Muscle of arm (tissue), 12 donors: ENCODE measurements around the gene SLC2A10. TPM values are rescaled to one million over a fixed set of nuclear protein-coding genes. Genes with fewer than 3 reads are reported as not detected.

Source experiments
- DNase-seq: peaks from one replicate; pipeline ENCODE4 v3.0.0-alpha.2; 2013
- polyA plus RNA-seq, 12 donors: library from polyadenylated mRNA; unstranded; fragments of 120-200 nt; gene quantifications; one replicate each; pipeline ENCODE4 v1.2.1, GENCODE V29; 2013; ENCODE audit not compliant: insufficient read length in 12 of 12

The SLC2A10 gene
- polyA plus RNA-seq, 12 donors = 15.1 to 22.3 (median 19.5) TPM; not detected in 1

DNA sequence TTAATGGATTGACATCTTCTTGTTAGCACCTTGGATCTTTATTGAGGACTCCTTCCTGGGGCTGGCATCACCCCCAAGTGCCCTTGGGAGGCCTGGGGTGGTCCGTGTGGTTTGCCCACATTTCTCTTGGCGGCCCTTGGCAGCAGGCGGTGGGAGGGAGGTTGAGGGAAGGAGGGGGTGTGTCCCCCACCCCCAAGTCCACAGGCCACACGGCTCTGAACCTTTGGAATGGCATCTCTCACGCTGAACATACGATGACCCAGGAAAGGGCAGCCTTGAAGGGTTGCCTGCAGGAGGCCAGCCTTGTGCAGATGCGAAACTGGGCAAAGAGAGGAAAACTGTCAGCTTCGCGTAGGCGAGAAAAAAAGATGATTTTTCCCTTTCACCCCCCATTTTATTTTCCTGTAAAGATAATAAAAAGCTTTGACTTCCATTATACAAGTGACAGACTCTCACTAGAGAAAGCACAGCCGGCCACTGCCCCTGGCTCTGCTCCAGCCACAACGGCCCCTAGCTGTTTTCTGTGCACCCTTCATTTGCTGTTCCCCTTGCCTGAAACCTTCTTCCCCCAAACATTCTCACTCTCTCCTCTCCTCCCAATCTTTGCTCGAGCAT, 56.2 kb downstream of the SLC2A10 start:
- no peak for DNase-seq

DNA sequence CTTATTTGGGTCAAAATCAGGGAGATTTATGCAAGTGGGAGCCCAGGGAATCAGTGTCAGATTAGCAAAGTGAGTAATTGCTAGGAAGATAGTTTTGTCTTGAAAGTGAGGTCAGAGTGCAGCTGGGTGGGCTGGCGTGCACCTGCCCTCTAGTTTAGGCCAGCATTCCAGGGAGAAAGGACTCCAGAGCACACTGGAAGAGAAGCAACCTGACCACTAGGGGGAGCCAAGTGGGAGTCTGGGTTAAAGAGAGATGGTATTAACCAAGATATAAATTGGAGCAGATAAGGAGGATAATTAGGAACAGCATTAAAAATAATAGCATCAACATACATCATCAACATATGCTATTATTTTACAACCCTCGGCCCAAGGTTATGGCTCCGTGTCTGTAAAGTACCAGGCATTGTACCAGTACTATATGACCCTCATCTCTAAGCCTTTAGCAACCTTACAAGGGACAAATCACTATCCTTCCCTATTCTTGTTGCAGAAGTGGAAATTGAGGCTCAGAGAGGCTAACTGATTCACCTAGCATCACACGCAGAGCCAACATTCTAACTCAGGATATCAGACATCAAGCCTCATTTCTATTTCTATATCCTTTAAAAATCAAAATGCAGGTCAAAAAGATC, 57.8 kb downstream of the SLC2A10 start:
- DNase-seq = no peak

DNA sequence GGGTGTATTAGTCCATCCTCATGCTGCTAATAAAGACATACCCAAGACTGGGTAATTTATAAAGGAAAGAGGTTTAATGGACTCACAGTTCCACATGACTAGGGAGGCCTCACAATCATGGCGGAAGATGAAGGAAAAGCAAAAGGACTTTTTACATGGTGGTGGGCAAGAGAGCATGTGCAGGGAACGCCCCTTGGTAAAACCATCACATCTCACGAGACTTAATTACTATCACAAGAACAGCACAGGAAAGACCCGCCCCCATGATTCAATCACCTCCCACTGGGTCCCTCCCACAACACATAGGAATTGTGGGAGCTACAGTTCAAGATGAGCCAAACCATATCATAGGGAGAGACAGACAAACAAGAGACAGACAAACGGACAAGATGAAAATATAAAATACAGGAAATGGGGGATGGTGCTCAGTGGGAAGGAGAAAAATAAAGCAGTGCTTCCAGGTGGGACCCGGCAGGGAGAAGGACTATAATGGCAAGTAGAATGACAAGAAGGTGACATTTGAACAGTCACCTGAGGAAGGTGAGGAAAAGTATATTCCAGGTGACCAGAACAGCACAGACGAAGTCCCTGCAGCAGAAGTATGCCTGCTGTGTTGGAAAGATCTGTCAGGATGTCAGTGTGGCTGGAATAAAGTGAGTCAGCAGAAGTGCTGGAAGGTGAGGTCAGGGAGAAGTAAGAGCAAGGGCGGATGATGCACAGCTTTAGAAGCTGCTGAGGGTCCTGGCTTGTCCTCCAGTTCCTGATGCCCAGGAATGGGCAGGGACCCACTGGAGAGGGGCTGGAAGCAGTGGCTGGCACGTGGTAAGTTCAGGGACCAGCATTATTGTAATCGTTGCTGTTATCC, 61.1 kb downstream of the SLC2A10 start:
- no peak for DNase-seq

DNA sequence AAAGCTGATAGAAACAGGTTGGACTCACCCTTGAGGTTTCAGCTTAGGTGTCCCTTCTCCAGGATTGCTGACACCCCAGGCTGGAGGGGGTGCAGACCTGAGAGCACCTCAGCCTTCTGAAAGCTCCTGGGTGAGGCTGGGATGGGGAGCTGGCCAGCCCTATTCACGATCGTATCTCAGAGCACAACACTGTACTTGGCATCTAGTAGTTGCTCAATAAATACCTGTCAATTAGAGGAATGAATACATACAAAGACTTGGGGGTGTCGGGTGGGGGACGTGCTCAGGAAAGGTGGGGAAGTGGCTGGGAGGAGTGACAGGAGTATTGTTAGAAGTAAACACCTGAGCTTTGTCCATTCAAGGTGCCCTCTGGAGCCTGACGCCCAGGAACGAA, 61.7 kb downstream of the SLC2A10 start:
- no peak for DNase-seq

DNA sequence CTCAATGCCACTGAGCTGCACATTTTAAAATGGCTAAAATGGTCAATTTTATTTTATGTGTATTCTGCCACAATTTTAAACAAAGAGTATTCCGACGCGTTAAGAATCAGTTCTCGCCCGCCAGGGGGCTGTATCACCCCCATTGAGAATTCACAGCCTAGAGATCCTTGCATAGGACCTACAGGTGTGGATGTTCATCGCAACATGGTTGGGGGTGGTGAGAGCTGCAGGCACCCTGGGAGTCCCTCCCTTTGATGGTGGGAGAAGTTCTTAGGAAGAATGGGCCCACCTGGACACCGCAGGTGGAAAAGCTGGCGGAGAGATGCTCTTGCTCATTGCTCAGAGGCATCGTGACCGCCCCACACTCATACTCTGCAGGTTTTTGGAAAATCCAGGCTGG, 63.5 kb downstream of the SLC2A10 start:
- no peak for DNase-seq

DNA sequence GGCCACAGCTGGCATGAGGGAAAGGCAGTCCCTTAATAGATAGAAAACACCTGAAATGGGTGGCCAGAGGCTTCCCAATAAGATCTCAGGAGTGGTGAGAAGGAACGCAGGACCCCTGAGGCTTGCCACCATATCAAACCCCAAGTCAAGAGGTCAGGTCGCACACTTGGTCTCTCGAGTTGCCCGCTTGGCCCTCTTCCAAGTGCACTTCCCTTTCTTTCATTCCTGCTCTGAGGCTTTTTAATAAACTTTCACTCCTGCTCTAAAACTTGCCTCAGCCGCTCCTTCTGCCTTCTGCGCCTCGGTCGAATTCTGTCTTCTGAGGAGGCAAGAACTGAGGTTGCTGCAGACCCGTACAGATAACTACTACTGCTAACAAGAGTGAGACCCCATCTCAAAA, 64.2 kb downstream of the SLC2A10 start:
- DNase-seq = no peak

DNA sequence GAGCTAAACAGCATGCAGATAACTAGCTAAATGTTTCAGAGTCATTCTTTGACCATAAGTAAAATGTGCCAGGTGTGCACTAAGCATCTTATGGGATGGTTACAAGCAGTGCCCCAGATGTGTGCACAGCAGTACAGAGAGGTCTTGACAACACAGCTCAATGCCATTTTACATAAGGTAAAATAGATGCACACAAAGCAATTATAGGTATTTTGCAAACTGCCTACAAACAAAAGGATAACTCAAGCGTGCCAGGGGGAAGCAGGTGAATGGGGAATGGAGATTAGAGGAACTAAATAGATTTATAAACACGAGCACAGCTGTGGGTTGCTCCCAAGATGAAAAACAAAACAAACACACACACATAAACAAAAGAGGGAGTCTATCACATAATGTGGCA, 64.8 kb downstream of the SLC2A10 start:
- no peak for DNase-seq

DNA sequence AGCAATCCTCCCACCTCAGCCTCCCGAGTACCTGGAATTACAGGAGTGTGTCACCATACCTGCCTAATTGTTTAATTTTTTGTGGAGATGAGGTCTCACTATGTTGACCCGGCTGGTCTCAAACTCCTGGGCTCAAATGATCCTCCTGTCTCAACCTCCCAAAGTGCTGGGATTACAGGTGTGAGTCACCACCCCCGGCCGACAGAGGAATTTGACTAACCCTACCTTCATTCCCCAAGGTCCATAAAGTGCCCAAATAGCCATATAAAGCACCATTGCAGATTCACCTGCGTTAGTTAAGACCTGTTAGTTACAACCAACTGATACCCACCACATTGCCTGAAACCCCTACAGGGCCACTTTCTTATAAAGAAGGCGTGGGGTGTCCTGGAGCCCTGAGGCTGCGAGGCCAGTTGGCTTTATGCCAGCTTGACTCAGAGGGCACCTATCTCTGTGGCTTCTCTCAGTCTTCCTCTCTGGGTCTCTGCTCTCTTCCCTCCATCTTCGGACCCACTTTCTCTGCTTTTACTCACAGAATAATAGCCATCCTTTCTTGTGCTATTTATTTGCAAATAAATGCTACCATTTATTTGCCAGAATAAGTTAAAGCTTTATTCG, 65.6 kb downstream of the SLC2A10 start:
- DNase-seq = no peak

DNA sequence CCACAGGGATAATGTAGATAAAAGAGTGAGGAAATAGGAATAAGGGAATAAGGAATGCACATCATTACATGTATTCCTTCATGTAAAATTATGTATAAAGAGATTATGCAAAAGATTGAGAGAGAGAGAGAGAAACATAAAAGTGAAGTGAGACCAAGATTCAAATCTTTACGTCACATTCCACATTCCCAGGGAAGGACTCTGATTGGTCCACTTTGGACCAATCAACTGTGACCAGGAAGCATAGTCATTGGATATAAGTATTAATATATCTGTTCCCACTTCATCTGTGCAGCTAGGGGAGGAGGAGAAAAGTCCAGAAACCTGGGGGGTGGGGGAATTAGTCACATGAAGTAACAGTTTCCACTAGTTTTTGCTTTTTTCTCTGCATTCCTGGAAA, 66.4 kb downstream of the SLC2A10 start:
- DNase-seq = no peak

DNA sequence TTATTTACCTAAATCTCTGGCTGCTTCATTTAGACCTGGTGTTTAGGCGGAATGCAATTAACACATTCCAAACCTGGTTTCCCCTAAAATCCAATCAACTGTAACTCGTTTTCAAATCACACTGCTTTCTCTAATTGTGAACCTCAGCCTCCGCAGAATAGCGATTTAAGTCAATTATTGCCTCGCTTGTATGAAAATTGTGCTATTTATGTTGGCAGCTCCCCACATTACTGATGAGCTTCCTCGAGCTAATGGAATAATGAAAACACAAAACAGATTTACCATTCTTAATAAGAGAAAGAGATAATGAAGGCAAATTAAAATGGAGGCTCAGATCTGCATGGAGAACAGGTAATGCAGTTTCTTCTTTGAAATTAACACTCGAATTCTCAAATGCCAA, 67.9 kb downstream of the SLC2A10 start:
- no peak for DNase-seq

DNA sequence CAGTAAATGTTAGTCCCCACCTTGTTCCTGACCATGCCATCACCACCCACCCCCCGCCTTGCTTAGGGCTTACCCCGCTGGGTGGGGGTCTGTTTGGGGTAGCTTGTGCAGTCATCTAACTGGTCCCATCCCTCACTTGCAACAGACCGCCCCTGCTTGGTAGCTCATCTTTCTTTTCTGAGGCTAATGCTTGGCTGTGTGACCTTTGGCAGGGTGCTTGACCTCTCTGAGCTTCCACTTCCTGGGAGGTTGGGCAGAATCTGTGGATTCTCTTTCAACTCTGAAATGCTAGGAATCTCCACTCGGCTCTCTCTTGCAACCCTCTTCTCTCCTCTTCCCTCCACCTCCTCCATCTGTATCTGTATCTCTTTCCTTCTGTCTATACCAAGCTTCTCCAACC, 70.4 kb downstream of the SLC2A10 start:
- no peak for DNase-seq

DNA sequence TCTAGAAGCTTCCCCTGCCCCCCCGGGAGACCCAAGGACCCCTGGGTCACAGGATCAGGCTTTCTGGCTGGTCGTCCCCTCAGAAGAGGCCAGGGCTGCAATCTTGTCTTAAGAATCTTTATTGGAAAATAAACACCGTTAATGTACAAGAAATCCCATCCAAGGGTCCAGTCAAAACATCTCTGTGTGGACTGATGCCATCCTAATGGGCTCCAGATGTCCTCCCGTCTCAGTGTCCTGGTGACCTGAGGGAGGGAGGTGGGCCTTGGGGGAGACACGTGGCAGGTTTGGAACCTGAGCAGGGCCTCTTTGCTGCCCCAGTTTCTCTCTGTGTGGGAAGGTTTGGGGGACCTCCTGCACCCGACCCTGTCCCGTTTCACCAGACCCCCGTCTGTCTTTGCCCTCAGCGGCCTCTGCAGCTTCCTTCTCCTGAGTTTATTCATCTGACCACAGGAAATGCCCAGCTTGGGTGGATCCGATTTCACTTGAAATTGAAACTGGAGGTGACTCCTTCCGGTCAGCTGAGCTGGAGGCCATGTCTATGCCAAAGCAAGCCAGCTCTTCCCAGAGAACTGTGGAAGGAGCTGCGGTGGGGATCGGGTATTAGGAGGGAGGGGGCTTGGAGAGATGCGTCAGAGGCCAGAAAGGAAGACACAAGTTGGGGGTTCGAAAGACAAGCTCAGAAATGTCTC, 75.1 kb downstream of the SLC2A10 start:
- DNase-seq = peak; percentile 35

Other genes with a start within 250 kb of the SLC2A10 start
- 10 to 100 TPM in 8 of 12 donors, 1 to 10 TPM in 3, not detected in 1; 8.2 to 27.2 (median 14.5) TPM for gene ZNF334, start 196.1 kb upstream of the SLC2A10 start, polyA plus RNA-seq
- gene OCSTAMP, start 159.0 kb upstream of the SLC2A10 start, polyA plus RNA-seq = not detected
- gene SLC13A3, start 58.2 kb upstream of the SLC2A10 start, polyA plus RNA-seq = 1 to 10 TPM in 10 of 12 donors, not detected in 2; 2.4 to 4.7 (median 3.3) TPM
- 10 to 100 TPM in 10 of 12 donors, 1 to 10 TPM in 1, not detected in 1; 9.7 to 13.2 (median 11.0) TPM for gene TP53RK, start 20.2 kb upstream of the SLC2A10 start, polyA plus RNA-seq
- gene EYA2, start 185.2 kb downstream of the SLC2A10 start, polyA plus RNA-seq = 1 to 10 TPM in 10 of 12 donors, not detected in 2; 1.6 to 4.4 (median 2.4) TPM